ENCODE results near the gene CALD1.
A peak's percentile ranks its signal among the peaks of the same experiment; 100 is the strongest.

Gene CALD1

DNA sequence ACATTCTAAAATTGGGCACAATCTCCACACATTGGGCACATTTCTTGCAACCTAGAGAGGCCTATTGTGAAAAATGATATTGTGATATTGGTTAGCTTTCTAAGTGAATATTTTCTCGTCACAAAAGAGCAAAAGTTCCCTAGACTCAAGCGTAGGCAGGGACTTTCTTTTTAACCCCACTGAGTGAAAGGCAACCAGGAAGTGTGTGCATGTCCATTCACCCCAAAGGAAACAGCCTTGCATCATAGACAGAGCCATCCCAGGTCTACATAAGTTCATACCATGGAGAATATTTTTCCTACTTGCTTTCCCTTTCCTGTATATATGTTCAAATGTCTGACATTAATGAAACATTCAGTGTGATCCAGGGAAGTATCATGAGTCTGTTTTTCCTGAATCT, 122.6 kb downstream of the CALD1 start:
- no peak overlapping the region for H3K9ac ChIP-seq
- no peak overlapping the region for H3K4me2 ChIP-seq
- TF ChIP-seq Cebpa-rat (IDR thresholded peaks at IDR 0.05): no peak
- peaks cover 94% of the 10 kb centered on the region for H4K20me1 ChIP-seq
- H3K4me1 ChIP-seq: peaks cover 63% of the 10 kb centered on the region
- no peak overlapping the region for H3K4me3 ChIP-seq
- peaks cover 93% of the 10 kb centered on the region for H3K36me3 ChIP-seq
- no peaks in the 10 kb centered on the region for H3K27me3 ChIP-seq
- H3K27ac ChIP-seq: no peak overlapping the region
- peaks cover 14% of the 10 kb centered on the region for H3K9me3 ChIP-seq

DNA sequence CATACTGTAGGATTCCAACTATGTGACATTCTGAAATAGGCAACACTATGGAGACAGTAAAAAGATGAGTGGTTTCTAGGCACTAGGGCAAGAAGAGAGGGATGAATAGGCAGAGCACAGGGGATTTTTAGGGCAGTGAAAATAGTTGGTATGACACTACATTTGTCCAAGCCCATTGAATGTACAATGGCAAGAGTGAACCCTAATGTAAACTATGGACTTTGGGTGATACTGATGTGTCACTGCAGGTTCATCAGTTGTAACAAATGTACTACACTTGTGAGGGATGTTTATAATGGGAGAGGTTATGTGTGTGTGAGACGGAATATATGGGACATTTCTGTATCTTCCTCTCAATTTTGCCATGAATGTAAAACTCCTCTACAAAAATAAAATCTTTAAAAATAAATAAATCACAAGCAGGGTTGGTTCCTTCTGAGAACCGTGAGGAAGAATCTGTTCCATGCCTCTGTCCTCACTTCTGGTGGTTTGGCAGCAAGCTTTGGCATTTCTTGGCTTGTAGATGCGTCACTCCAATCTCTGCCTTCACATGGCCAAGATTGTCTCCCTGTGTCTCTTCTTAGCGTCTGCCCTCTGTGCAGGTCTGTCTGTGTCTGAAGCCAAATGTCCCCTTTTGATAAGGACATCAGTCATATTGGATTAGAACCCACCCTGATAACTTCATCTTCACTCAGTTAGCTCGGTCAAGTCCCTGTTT, 123.8 kb downstream of the CALD1 start:
- no peak overlapping the region for H3K4me3 ChIP-seq
- H4K20me1 ChIP-seq: peaks cover 97% of the 10 kb centered on the region
- H3K4me2 ChIP-seq: no peak overlapping the region
- H3K9me3 ChIP-seq: peaks cover 6% of the 10 kb centered on the region; the same call in 1 of the 2 replicates
- H3K9ac ChIP-seq: no peak overlapping the region
- H3K27me3 ChIP-seq: no peaks in the 10 kb centered on the region
- H3K36me3 ChIP-seq: peaks cover 94% of the 10 kb centered on the region
- no peak for TF ChIP-seq Cebpa-rat (IDR thresholded peaks at IDR 0.05)
- peaks cover 58% of the 10 kb centered on the region for H3K4me1 ChIP-seq
- no peak overlapping the region for H3K27ac ChIP-seq

- TF ChIP-seq Cebpa-rat (IDR thresholded peaks at IDR 0.05): no peak
- Histone ChIP-seq H3K27me3 (no peaks in the 10 kb centered on the region), H3K4me3 (no peak overlapping the region), H4K20me1 (peaks cover 93% of the 10 kb centered on the region), H3K9ac (no peak overlapping the region), H3K36me3 (peaks cover 95% of the 10 kb centered on the region), H3K9me3 (peaks cover 3% of the 10 kb centered on the region; the same call in 1 of the 2 replicates), H3K27ac (peak overlapping the region; percentile 31; the same call in 1 of the 2 replicates), H3K4me2 (0 out of 2 replicates have a peak overlapping the region, but pooled peaks have one; percentile 22), H3K4me1 (peaks cover 37% of the 10 kb centered on the region)
Observed at GRCh38 chr7:134905375-134905774, 125.9 kb downstream of the CALD1 start.

GRCh38 chr7:134907000-134907399, 127.6 kb downstream of the CALD1 start:
- no peak overlapping the region for H3K4me3 ChIP-seq
- H3K4me2 ChIP-seq: no peak overlapping the region
- peaks cover 93% of the 10 kb centered on the region for H4K20me1 ChIP-seq
- peaks cover 24% of the 10 kb centered on the region; the same call in 1 of the 2 replicates for H3K4me1 ChIP-seq
- H3K27me3 ChIP-seq: no peaks in the 10 kb centered on the region
- no peak overlapping the region for H3K27ac ChIP-seq
- H3K9ac ChIP-seq: no peak overlapping the region
- H3K36me3 ChIP-seq: peaks cover 96% of the 10 kb centered on the region
- peaks cover 3% of the 10 kb centered on the region; the same call in 1 of the 2 replicates for H3K9me3 ChIP-seq
- TF ChIP-seq Cebpa-rat (IDR thresholded peaks at IDR 0.05): no peak

DNA sequence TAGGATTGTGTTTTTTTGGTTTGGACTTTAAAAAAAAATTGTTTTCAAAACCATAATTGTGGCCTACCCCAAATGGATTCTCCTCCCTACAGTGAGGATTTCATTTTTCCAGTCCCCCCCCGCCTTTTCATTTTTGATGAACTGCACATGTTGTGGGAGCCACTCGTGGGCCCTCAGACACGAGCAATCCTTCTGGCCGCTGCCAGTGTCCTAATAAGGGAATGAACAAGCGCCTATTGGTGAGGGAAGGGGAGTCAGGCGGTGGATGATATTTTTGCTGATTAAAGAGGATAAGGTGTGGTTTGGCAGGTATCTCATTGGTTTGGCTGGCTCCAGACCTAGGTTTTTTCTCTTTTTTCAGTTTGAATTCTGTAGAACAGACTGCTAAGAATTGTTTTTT, 128.2 kb downstream of the CALD1 start:
- peaks cover 96% of the 10 kb centered on the region for H3K36me3 ChIP-seq
- H3K27ac ChIP-seq: no peak overlapping the region
- H3K9ac ChIP-seq: no peak overlapping the region
- TF ChIP-seq Cebpa-rat (IDR thresholded peaks at IDR 0.05): no peak
- H4K20me1 ChIP-seq: peaks cover 93% of the 10 kb centered on the region
- H3K4me3 ChIP-seq: no peak overlapping the region
- no peaks in the 10 kb centered on the region for H3K27me3 ChIP-seq
- H3K4me1 ChIP-seq: peaks cover 24% of the 10 kb centered on the region; the same call in 1 of the 2 replicates
- peaks cover 3% of the 10 kb centered on the region; the same call in 1 of the 2 replicates for H3K9me3 ChIP-seq
- no peak overlapping the region for H3K4me2 ChIP-seq

DNA sequence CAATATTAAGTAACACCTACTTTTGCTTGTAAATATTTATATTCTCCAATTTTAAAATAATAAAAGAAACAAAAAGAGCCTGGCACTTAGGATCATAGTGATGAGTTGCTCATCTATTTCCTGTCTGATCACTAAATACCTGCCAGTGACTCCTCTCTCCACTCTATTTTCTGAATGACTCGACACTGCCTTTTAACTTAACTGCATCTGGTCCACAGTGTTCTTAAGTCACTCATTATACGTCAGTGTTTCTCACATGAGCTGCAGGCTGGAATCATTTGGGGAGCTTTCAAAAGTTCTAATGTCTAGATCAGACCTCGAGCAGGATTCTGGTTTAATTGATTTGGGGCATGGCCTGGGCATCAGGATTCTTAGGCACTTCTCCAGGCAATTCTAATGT, 128.9 kb downstream of the CALD1 start:
- no peak overlapping the region for H3K27ac ChIP-seq
- no peaks in the 10 kb centered on the region; the same call in 1 of the 2 replicates for H3K9me3 ChIP-seq
- H3K36me3 ChIP-seq: peaks cover 95% of the 10 kb centered on the region
- no peak overlapping the region for H3K4me2 ChIP-seq
- H3K4me1 ChIP-seq: peaks cover 24% of the 10 kb centered on the region; the same call in 1 of the 2 replicates
- H4K20me1 ChIP-seq: peaks cover 91% of the 10 kb centered on the region
- no peaks in the 10 kb centered on the region for H3K27me3 ChIP-seq
- no peak for TF ChIP-seq Cebpa-rat (IDR thresholded peaks at IDR 0.05)
- no peak overlapping the region for H3K4me3 ChIP-seq
- H3K9ac ChIP-seq: no peak overlapping the region

DNA sequence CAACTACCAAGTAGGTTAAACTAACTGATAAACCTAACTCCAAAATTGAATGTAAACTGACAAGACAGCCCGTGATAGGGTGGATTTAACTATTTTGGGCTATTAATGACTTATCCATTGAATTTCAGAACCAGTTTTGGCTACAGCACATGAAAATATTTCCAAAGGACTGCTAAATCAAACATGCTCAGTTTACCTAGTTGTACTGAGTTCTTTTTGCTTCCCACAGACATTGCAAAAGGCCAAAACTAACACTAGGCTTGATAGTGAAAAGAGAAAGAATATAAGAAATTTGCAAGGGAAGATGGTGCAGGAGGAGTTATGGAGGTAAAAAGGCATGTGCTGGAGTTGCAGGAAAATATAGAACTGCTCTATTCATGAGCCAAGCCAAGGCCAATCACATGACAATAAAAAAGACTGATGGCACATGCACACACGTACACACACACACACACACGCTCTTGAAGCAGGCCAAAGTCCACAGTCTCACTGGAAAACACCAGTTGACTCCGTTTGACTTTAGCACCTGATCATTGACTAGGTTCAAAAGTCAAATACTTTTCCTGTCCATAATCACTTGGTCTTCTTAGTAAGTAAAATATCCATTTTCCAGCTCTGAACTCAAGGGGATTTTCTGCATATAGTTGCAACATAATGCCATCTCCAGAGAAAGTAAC, 130.9 kb downstream of the CALD1 start:
- Histone ChIP-seq H3K36me3 (peaks cover 94% of the 10 kb centered on the region), H3K9me3 (no peaks in the 10 kb centered on the region; the same call in 1 of the 2 replicates), H3K4me1 (peaks cover 10% of the 10 kb centered on the region; the same call in 1 of the 2 replicates), H3K27ac (no peak overlapping the region), H3K27me3 (no peaks in the 10 kb centered on the region), H3K4me3 (no peak overlapping the region), H4K20me1 (peaks cover 87% of the 10 kb centered on the region), H3K4me2 (no peak overlapping the region), H3K9ac (no peak overlapping the region)
- no peak for TF ChIP-seq Cebpa-rat (IDR thresholded peaks at IDR 0.05)

DNA sequence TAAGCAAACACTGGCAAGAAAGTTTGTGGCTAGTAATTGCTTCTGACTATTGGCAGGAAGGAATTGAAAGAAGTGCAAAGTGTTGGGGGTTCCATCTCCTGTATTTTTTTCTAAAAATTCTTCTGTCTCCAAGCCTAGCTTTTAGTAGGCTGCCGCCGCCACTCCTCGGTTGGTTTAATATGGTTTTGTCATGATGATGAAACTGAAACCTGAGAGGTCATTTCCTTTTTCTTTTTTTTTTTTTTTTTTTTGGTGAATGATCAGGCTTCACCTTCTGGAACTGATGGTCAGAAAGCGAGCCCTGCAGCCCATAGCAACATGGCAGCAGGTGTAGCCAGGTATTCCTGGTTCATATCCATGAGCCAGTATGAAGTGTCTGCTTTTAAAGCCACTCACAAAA, 131.5 kb downstream of the CALD1 start:
- H3K4me1 ChIP-seq: peaks cover 5% of the 10 kb centered on the region; the same call in 1 of the 2 replicates
- peaks cover 82% of the 10 kb centered on the region for H4K20me1 ChIP-seq
- no peaks in the 10 kb centered on the region for H3K27me3 ChIP-seq
- TF ChIP-seq Cebpa-rat (IDR thresholded peaks at IDR 0.05): no peak
- H3K4me3 ChIP-seq: no peak overlapping the region
- peaks cover 96% of the 10 kb centered on the region for H3K36me3 ChIP-seq
- no peak overlapping the region for H3K4me2 ChIP-seq
- no peaks in the 10 kb centered on the region; the same call in 1 of the 2 replicates for H3K9me3 ChIP-seq
- H3K27ac ChIP-seq: no peak overlapping the region
- H3K9ac ChIP-seq: no peak overlapping the region

DNA sequence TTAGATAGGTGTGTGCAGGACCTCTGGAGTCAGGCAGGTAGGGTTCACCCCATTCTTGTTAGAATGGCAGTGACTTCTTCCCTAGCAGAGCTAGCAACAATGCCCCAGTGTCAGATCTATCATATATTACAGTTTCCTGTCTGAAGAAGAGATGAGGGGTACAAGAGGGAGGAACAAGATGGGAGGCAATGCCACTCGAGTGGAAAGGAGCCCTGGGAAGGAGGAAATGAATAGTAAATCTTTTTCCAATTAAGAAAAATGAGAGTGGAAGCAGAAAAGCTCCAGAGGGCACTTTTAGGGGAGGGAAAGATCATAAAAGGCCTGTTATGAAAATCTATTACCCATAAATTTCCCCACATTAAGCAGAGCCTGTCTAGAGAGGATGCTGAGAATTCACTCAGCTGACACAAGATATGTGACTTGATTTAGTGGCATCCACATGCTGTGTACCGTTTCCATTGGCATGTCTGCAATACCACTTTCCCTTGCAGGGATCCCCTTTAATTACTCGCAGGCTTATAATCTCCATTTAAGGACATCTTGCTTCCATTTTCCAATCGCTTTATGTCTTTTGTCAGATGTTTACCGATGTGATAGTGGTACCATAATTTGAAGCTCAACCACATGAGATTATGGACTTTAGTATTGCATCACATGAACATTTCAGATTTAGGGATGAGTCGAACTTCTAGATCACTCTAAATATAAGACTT, 136.9 kb downstream of the CALD1 start:
- Histone ChIP-seq H3K36me3 (peaks cover 94% of the 10 kb centered on the region), H3K4me2 (no peak overlapping the region), H3K4me3 (no peak overlapping the region), H3K27me3 (no peaks in the 10 kb centered on the region), H4K20me1 (peaks cover 79% of the 10 kb centered on the region), H3K9ac (no peak overlapping the region), H3K4me1 (peaks cover 15% of the 10 kb centered on the region), H3K9me3 (peaks cover 4% of the 10 kb centered on the region), H3K27ac (no peak overlapping the region)
- no peak for TF ChIP-seq Cebpa-rat (IDR thresholded peaks at IDR 0.05)
